GM06990 (cell line): Measurements from ENCODE around the gene GLOD5.

Source experiments
- DNase-seq: peaks from one replicate; pipeline ENCODE4 v3.0.0-alpha.2; 2011; ENCODE audit not compliant: insufficient read length; ENCODE audit errors: extremely low read depth
- H3K27me3 ChIP-seq: replicated peaks from 2 replicates; pipeline ENCODE4 v1.6.0; 2011; ENCODE audit warnings: low read length; ENCODE audit not compliant: control insufficient read depth, insufficient read depth
- H3K36me3 ChIP-seq: 2 replicates; pipeline ENCODE4 v1.5.1; 2011; ENCODE audit warnings: low read length; ENCODE audit not compliant: control insufficient read depth, insufficient read depth
- H3K4me3 ChIP-seq: replicated peaks from 2 replicates; pipeline ENCODE4 v1.5.1; 2011; ENCODE audit warnings: low read depth, mild to moderate bottlenecking, control low read depth, low read length
- TF ChIP-seq, protein P1 (sequence below): IDR thresholded peaks from 2 replicates; pipeline ENCODE4 v1.5.1; 2011; ENCODE audit warnings: low read length, control low read depth, mild to moderate bottlenecking, inconsistent platforms; ENCODE audit not compliant: insufficient read depth, poor library complexity, severe bottlenecking

GLOD5 gene

DNA sequence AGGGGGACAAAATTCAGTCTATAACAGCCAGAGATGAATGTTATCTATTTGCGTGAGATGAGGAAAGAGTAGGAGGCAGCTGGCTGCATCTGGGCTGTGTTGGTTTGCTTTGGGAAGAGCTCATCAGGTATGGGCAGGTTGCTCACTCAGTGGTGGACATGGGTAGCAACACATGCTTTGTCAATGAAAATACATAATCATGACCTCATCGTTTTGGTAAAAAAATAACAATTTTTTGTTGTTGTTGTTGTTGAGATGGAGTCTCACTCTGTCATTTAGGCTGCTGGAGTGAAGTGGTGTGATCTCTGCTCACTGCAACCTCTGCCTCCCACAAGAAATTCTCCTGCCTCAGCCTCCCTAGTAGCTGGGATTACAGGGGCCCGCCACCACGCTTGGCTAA lies 16.3 kb upstream of the GLOD5 start:
- TF ChIP-seq, protein P1, sequence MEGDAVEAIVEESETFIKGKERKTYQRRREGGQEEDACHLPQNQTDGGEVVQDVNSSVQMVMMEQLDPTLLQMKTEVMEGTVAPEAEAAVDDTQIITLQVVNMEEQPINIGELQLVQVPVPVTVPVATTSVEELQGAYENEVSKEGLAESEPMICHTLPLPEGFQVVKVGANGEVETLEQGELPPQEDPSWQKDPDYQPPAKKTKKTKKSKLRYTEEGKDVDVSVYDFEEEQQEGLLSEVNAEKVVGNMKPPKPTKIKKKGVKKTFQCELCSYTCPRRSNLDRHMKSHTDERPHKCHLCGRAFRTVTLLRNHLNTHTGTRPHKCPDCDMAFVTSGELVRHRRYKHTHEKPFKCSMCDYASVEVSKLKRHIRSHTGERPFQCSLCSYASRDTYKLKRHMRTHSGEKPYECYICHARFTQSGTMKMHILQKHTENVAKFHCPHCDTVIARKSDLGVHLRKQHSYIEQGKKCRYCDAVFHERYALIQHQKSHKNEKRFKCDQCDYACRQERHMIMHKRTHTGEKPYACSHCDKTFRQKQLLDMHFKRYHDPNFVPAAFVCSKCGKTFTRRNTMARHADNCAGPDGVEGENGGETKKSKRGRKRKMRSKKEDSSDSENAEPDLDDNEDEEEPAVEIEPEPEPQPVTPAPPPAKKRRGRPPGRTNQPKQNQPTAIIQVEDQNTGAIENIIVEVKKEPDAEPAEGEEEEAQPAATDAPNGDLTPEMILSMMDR, result no peak
- DNase-seq, result no peak
- no peak overlapping the region for H3K4me3 ChIP-seq
- no peaks in the 10 kb centered on the region for H3K27me3 ChIP-seq
- H3K36me3 ChIP-seq, result no peaks in the 10 kb centered on the region

DNA sequence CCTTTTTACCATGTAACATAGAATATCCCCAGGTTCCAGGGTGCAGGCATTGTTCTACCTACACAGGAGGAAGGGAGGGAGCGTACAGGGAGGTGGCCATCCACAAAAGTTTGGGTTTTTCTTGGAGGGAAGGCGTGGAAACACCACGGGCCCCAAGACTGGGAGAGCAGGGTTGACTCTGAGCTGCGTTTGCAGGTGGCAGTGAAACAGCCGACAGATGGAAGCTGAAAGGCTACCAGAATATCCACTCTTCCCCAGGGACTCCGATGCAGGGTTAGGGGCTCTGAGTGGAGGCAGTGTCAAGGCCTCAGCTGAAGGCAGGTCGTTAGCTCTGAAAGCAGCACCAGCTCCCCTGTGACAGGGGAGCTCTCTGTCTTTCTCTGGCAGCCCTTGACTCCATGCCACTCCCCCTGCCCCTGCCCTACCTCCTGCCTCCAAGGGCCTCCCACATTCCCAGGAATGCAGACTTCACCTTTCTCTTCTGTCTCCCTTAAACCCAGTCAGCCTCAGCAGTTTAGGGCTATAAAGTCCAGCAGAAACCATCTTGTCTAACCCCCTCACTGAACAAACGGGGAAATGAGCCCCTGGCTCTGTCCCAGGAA lies 14.0 kb upstream of the GLOD5 start:
- TF ChIP-seq, protein P1, result no peak
- no peak for DNase-seq

GRCh38 chrX:48749182-48749581 lies 12.4 kb upstream of the GLOD5 start:
- no peaks in the 10 kb centered on the region for H3K36me3 ChIP-seq
- H3K4me3 ChIP-seq, result no peak overlapping the region
- TF ChIP-seq, protein P1, result no peak
- H3K27me3 ChIP-seq, result no peaks in the 10 kb centered on the region
- no peak for DNase-seq

More for the DNA sequence above, 14.0 kb upstream of the GLOD5 start:
- H3K4me3 ChIP-seq, result no peak overlapping the region
- H3K27me3 ChIP-seq, result no peaks in the 10 kb centered on the region
- H3K36me3 ChIP-seq, result no peaks in the 10 kb centered on the region

- no peaks in the 10 kb centered on the region for H3K36me3 ChIP-seq
- TF ChIP-seq, protein P1, result no peak
- DNase-seq, result no peak
- H3K4me3 ChIP-seq, result no peak overlapping the region
- H3K27me3 ChIP-seq, result no peaks in the 10 kb centered on the region
These were observed 10.2 kb upstream of the GLOD5 start for GRCh38 chrX:48751343-48751742.

DNA sequence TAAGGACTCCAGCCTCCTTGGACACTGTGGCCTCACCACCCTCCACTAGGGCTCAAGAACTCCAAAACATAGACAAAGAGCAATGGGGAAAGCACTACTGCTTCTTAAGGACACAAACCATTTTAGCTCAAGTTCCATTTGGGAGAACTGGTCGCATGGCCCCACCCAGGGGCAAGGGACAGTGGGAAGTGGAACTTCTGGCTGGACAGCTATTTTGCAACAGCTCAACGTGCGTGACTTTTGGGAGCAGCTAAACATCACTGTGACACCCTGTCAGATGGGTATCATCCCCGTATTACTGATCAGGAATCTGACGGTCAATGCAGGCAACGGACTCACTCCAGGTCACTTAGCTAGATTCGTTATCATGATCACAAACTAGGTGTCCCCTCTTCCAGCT lies 9.0 kb upstream of the GLOD5 start:
- no peak overlapping the region for H3K4me3 ChIP-seq
- no peaks in the 10 kb centered on the region for H3K36me3 ChIP-seq
- TF ChIP-seq, protein P1, result no peak
- no peaks in the 10 kb centered on the region for H3K27me3 ChIP-seq
- no peak for DNase-seq

- Histone ChIP-seq H3K36me3 (no peaks in the 10 kb centered on the region), H3K27me3 (no peaks in the 10 kb centered on the region), H3K4me3 (no peak overlapping the region)
- DNase-seq, result no peak
- TF ChIP-seq, protein P1, result no peak
These were observed 7.8 kb upstream of the GLOD5 start for GRCh38 chrX:48753708-48754228.
